Adrenal gland (tissue), 12 donors: ENCODE results near the gene WBP1L. TPM values are rescaled to one million over a fixed set of nuclear protein-coding genes. Genes with fewer than 3 reads are reported as not detected.

ENCODE experiments used
- DNase-seq, 7 donors: peaks; one replicate each; pipeline ENCODE4 v3.0.0-alpha.2; 2019 to 2020
- H3K27ac ChIP-seq, 5 donors: fragments of 200-600 bp; sonication (generic) in 4 of 5; 1 replicate in 3 of 5; 2 replicates in 2 of 5; pipeline versions ENCODE4 v1.5.1 to v1.8.0; 2016 to 2020; ENCODE audit warnings: mild to moderate bottlenecking in 1 of 5
- H3K27me3 ChIP-seq: fragments of 200-600 bp; 2 replicates; pipeline ENCODE4 v1.8.0; 2021
- H3K36me3 ChIP-seq, 2 donors: fragments of 200-600 bp; replicated peaks in 1 of 2; 1 replicate in 1 of 2; 2 replicates in 1 of 2; pipeline versions ENCODE4 v1.5.1 to v1.8.0; 2018 to 2022
- H3K4me1 ChIP-seq, 2 donors: fragments of 200-600 bp; replicated peaks in 1 of 2; 1 replicate in 1 of 2; 2 replicates in 1 of 2; pipeline versions ENCODE4 v1.5.1 to v1.8.0; 2018 to 2021
- H3K4me3 ChIP-seq, 4 donors: fragments of 200-600 bp; sonication (generic) in 3 of 4; one replicate each; pipeline ENCODE4 v1.5.1; 2016 to 2018
- H3K9me3 ChIP-seq, 3 donors: fragments of 200-600 bp; sonication (generic) in 1 of 3; replicated peaks in 1 of 3; 1 replicate in 2 of 3; 2 replicates in 1 of 3; pipeline versions ENCODE4 v1.5.1 to v1.8.0; 2016 to 2021
- POLR2A ChIP-seq, 2 donors: fragments of 450-650 bp; IDR thresholded peaks; one replicate each; pipeline ENCODE4 v1.6.1; 2017; ENCODE audit warnings: antibody characterized with exemption in 2 of 2, mild to moderate bottlenecking in 2 of 2, moderate library complexity in 1 of 2
- WGBS, 4 donors: extraction: QIAGEN DNeasy Blood & Tissue Kit in 2 of 4; methylation state at CpG; one replicate each; pipeline versions ENCODE4 v1.1.5 to v1.1.7; 2013 to 2017; 5-methylcytosine and 5-hydroxymethylcytosine counted together
- intact Hi-C, 2 donors: fragments of 100-400 bp; cut with DNase I; formaldehyde crosslinking; loops; one replicate each; pipeline versions ENCODE4 v1.14.1 to v1.15.0; 2022 to 2023
- polyA plus RNA-seq, 3 donors: library from polyadenylated mRNA; stranded (reverse); fragments of 200-250 nt in 2 of 3; fragments of 350-450 nt in 1 of 3; fragmentation: Illumina TruSeq in 1 of 3; extraction: RNeasy Lipid Tissue Mini Kit (QIAGEN cat#74804) in 1 of 3; gene quantifications; one replicate each; pipeline ENCODE4 v1.2.3, GENCODE V29; 2013 to 2014
- total RNA-seq, 9 donors: library from RNA; depleted of rRNA in 4 of 9; stranded (reverse); fragments of >200 nt in 4 of 9; fragments of 120-200 nt in 1 of 9; fragmentation: NEBNext Ultra II Directional in 1 of 9; extraction: Animal tissue kit (Norgen Biotek cat#: 25700) in 1 of 9; gene quantifications; one replicate each; pipeline versions ENCODE4 v1.1.0 to v1.2.4, GENCODE V29; 2013 to 2023
- TF ChIP-seq, protein P1 (sequence below), 6 experiments: fragments of 450-650 bp in 4 of 6; fragments of 200-600 bp in 2 of 6; sonication (generic) in 1 of 6; IDR thresholded peaks; 1 replicate in 5 of 6; 2 replicates in 1 of 6; pipeline versions ENCODE4 v1.5.1 to v1.8.0; 2016 to 2021; ENCODE audit warnings: antibody characterized with exemption in 6 of 6, mild to moderate bottlenecking in 2 of 6, moderate library complexity in 1 of 6
- donor health status: healthy with polysubstance abuse.
- donor health status: Bipolar disorder and iron deficiency.
- donor health status: DM: yes; HTN: yes; CAD: no.
- donor health status: DM: no; HTN: no; CAD: no.
- donor health status: DM: no; HTN: no; CAD: no.
- donor health status: DM: yes; HTN: yes; CAD: no.

The WBP1L gene
- total and polyA plus RNA-seq, 12 donors = 38.5 to 231 (median 107) TPM

DNA sequence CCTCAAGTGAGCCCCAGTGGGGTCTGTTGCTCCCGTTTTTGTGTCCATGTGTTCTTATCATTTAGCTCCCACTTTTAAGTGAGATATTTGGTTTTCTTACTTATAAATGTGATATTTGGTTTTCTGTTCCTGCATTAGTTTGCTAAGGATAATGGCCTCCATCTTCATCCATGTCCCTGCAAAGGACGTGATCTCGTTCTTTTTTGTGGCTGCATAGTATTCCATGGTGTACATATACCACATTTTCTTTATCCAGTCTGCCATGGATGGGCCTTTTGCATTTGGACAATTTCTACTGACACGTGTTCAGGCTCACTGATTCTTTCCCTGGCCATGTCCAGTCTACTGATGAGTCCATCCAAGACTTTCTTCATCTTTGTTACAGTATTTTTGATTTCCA lies 19.8 kb upstream of the WBP1L start:
- Histone ChIP-seq H3K27me3 (no peaks in the 10 kb centered on the region), H3K9me3 (no peaks in the 10 kb centered on the region), H3K4me1 (peaks cover 7 to 19% of the 10 kb centered on the region in 2 donors), H3K4me3 (no peak overlapping the region), H3K36me3 (peaks cover 0 to 7% of the 10 kb centered on the region in 2 donors), H3K27ac (no peak overlapping the region)
- intact Hi-C loops = loop anchor here in 1 of 2 donors (10.0 kb wide), 1 partner anchor 341 kb away; no protein-coding TSS in a partner anchor
- no peak for TF ChIP-seq POLR2A (IDR thresholded peaks at IDR 0.05)
- TF ChIP-seq, protein P1, sequence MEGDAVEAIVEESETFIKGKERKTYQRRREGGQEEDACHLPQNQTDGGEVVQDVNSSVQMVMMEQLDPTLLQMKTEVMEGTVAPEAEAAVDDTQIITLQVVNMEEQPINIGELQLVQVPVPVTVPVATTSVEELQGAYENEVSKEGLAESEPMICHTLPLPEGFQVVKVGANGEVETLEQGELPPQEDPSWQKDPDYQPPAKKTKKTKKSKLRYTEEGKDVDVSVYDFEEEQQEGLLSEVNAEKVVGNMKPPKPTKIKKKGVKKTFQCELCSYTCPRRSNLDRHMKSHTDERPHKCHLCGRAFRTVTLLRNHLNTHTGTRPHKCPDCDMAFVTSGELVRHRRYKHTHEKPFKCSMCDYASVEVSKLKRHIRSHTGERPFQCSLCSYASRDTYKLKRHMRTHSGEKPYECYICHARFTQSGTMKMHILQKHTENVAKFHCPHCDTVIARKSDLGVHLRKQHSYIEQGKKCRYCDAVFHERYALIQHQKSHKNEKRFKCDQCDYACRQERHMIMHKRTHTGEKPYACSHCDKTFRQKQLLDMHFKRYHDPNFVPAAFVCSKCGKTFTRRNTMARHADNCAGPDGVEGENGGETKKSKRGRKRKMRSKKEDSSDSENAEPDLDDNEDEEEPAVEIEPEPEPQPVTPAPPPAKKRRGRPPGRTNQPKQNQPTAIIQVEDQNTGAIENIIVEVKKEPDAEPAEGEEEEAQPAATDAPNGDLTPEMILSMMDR (IDR thresholded peaks at IDR 0.05) = no peak
- peak in 2 of 7 donors; percentile 6 to 10 for DNase-seq
- WGBS, 4 donors = 93 to 98% (median 96%) methylated on average over 4 of the region's 4 CpGs

GRCh38 chr10:102726274-102726673 lies 17.5 kb upstream of the WBP1L start:
- 53 to 100% (median 67%) methylated on average over 1 to 3 of the region's 3 CpGs for WGBS, 4 donors
- Histone ChIP-seq H3K4me3 (no peak overlapping the region), H3K27me3 (no peaks in the 10 kb centered on the region), H3K4me1 (peaks cover 0 to 20% of the 10 kb centered on the region in 2 donors), H3K27ac (peak overlapping the region in 1 of 5 donors; percentile 30), H3K36me3 (peaks cover 0 to 7% of the 10 kb centered on the region in 2 donors), H3K9me3 (no peaks in the 10 kb centered on the region)
- intact Hi-C loops = loop anchor here in 1 of 2 donors (5.0 to 10.0 kb wide), 2 partner anchors 176 to 339 kb away; no protein-coding TSS in a partner anchor
- TF ChIP-seq POLR2A (IDR thresholded peaks at IDR 0.05) = no peak
- TF ChIP-seq, protein P1 (IDR thresholded peaks at IDR 0.05) = no peak
- peak; percentile 43 to 69 (median 64) for DNase-seq

GRCh38 chr10:102727037-102727818 lies 16.5 kb upstream of the WBP1L start:
- peaks cover 0 to 25% of the 10 kb centered on the region in 2 donors for H3K4me1 ChIP-seq
- H3K27me3 ChIP-seq = no peaks in the 10 kb centered on the region
- no peaks in the 10 kb centered on the region for H3K9me3 ChIP-seq
- 62 to 77% (median 70%) methylated on average over 7 to 13 of the region's 13 CpGs for WGBS, 4 donors
- intact Hi-C loops = loop anchor here in 1 of 2 donors (5.0 to 10.0 kb wide), 2 partner anchors 175 to 338 kb away; no protein-coding TSS in a partner anchor
- H3K36me3 ChIP-seq = peaks cover 0 to 7% of the 10 kb centered on the region in 2 donors
- H3K4me3 ChIP-seq = peak overlapping the region in 1 of 4 donors; percentile 26
- peak in 2 of 7 donors; percentile 21 to 58 for DNase-seq
- peak overlapping the region in 2 of 5 donors; percentile 30 to 49 for H3K27ac ChIP-seq
- TF ChIP-seq, protein P1 (IDR thresholded peaks at IDR 0.05) = no peak
- no peak for TF ChIP-seq POLR2A (IDR thresholded peaks at IDR 0.05)
